ENCODE measurements around the gene IDI1.

GRCh38 chr10:1074052-1074747, 25.3 kb upstream of the IDI1 start:
- no peak for TF ChIP-seq EZH2 (optimal IDR thresholded peaks at IDR 0.05; ENCODE audit: low read depth, low read length)
- no peak for TF ChIP-seq CTCF (IDR thresholded peaks at IDR 0.05; ENCODE audit: low read length)
- no peak for TF ChIP-seq EZH2phosphoT487 (IDR thresholded peaks at IDR 0.05; ENCODE audit: low read length)

Measured in MM.1S (cell line).